Mesenteric fat pad (tissue), 1 donor: ENCODE measurements around the gene PFN4. TPM values are rescaled to one million over a fixed set of nuclear protein-coding genes. Genes with fewer than 3 reads are reported as not detected.
A peak's percentile ranks its signal among the peaks of the same experiment; 100 is the strongest.

Source experiments
- DNase-seq: peaks from one replicate; pipeline ENCODE4 v3.0.0-alpha.2; 2020; ENCODE audit warnings: low spot score
- total RNA-seq: library from RNA; stranded (reverse); fragmentation: NEBNext Ultra II Directional; extraction: Animal tissue kit (Norgen Biotek cat#: 25700); gene quantifications from one replicate; pipeline ENCODE4 v1.2.1, GENCODE V29; 2021
- donor health status: DM: yes; HTN: yes; CAD: no.

Gene PFN4
- total RNA-seq, 1 donor from 2014 or later = not detected

- DNase-seq = no peak
These were observed 42.4 kb downstream of the PFN4 start for GRCh38 chr2:24080701-24081100.

GRCh38 chr2:24077879-24078278 lies 45.3 kb downstream of the PFN4 start:
- DNase-seq = no peak

GRCh38 chr2:24077535-24077877 lies 45.6 kb downstream of the PFN4 start:
- no peak for DNase-seq

GRCh38 chr2:24076849-24077534 lies 46.1 kb downstream of the PFN4 start:
- no peak for DNase-seq

GRCh38 chr2:24075915-24076848 lies 47.0 kb downstream of the PFN4 start, which contains the start of gene SF3B6:
SF3B6 (minus strand) TSS chr2:24076326; CDS start chr2:24076229, 97 bp downstream.
- peak; percentile 97 for DNase-seq

- no peak for DNase-seq
These were observed 47.9 kb downstream of the PFN4 start for GRCh38 chr2:24075259-24075658.

- DNase-seq = no peak
These were observed 49.3 kb downstream of the PFN4 start for GRCh38 chr2:24073816-24074215.

GRCh38 chr2:24072259-24072658 lies 50.9 kb downstream of the PFN4 start:
- no peak for DNase-seq

GRCh38 chr2:24065341-24065740 lies 57.8 kb downstream of the PFN4 start:
- DNase-seq = no peak

Other genes with a start within 250 kb of the PFN4 start
- gene ATAD2B, start 196.2 kb downstream of the PFN4 start, total RNA-seq = 24.0 TPM
- 21.7 TPM for gene UBXN2A, start 182.9 kb downstream of the PFN4 start, total RNA-seq
- gene MFSD2B, start 113.2 kb downstream of the PFN4 start, total RNA-seq = not detected
- gene WDCP, start 75.9 kb downstream of the PFN4 start, total RNA-seq = 7.2 TPM
- 5.0 TPM for gene FKBP1B, start 73.6 kb downstream of the PFN4 start, total RNA-seq
- gene SF3B6, start 47.0 kb downstream of the PFN4 start, total RNA-seq = 59.3 TPM
- gene TP53I3, start 38.5 kb downstream of the PFN4 start, total RNA-seq = 12.0 TPM
- gene FAM228B, start 135 bp upstream of the PFN4 start, total RNA-seq = 27.4 TPM
- gene FAM228A, start 51.7 kb upstream of the PFN4 start, total RNA-seq = 3.2 TPM
- gene ITSN2, start 237.2 kb upstream of the PFN4 start, total RNA-seq = 66.2 TPM